Embryonic facial prominence (tissue), 1 donor: Measurements from ENCODE around the gene DNAH8.

Experiments
- DNase-seq: peaks from one replicate; pipeline ENCODE4 v3.0.0-alpha.2; 2016; ENCODE audit errors: extremely low spot score

The DNAH8 gene

DNA sequence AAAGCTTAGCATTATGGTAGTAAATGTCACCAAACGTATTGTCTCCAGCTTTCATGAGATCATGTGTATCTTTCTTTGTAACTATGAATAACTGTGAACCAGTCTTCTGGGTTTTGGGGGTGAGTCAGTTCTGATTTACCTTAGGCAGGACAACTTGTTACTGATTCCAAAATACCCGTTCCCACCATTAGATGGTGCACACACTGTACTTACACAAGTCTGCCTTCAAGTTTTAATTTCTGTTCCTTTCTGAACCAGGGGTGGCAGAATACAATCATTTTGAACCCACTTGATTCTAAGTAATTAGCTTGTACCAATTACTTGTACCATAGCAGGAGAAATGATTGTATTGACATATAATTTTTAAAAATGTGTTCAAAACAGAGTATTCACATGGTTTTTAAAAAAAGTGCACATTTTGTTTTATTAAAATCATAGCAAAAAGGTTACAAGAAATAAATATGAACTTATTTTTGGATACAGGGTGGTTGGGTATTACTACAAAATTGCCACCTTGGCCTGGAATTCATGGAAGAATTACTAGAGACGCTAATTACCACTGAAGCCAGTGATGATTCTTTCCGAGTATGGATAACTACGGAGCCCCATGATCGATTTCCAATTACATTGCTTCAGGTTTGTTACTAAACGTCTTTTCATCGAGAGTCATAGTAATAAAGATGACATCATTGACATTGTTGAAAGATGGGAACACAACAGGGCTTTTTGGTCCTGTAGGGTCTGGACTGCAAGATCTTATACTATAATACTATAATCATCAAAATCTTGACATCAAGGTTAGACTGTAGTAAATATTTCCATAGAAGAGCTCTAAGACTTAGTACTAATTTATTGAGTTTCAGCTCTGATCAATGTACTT is 258.3 kb downstream of the DNAH8 start:
- DNase-seq = peak; percentile 16

DNA sequence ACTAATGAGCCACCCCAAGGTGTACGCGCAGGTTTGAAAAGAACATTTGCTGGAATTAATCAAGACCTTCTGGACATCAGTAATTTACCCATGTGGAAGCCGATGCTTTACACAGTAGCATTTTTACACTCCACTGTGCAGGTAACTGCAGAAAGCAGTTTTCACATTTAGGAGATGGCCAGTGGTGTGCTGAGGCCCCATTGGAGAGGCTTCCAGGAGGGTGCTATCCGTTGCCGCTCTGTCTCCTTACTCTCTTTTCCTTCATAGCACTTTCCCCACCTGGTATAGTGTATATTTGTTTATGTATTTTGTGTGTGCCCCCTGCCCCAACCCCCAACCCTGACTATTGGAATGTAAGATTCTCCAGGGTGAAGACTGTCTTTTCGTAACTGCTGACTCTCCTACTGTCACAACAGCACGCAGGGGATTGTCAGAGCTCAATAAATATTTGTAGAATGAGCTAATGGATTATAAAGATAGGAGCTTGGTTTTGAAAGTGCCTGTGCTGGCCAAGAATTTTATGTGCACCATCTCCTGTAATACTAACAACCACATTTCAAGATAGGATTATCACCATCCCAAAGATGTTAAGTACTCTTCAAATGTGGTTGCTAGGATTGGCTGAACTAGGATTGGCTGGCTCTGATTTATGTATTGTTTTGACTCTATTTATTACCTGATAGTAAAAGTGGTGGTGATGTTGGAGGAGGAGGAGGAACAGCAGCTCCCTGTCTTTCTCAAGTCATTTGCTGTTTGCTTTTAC is 259.5 kb downstream of the DNAH8 start:
- DNase-seq = no peak

- no peak for DNase-seq
These were observed 260.5 kb downstream of the DNAH8 start for GRCh38 chr6:38975621-38976049.

DNA sequence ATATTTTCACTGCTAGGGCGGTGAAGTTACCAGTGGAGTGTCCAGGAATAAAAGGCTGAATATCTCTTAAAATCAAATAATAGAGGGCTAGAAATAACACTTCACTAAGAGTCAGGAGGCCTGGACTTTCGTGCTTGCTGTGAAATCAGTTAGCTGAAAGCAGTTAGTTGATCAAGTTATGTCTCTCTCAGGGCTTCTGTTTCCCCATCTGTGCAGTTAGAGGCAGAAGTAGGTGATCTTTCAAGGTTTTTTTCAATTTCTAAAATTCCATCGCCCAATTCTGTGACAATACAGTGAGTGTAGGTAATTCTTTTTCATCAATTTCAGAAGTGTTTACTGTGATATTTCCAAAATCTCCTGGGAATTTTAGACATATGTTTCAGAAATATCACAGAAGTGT is 260.9 kb downstream of the DNAH8 start:
- DNase-seq = no peak

DNA sequence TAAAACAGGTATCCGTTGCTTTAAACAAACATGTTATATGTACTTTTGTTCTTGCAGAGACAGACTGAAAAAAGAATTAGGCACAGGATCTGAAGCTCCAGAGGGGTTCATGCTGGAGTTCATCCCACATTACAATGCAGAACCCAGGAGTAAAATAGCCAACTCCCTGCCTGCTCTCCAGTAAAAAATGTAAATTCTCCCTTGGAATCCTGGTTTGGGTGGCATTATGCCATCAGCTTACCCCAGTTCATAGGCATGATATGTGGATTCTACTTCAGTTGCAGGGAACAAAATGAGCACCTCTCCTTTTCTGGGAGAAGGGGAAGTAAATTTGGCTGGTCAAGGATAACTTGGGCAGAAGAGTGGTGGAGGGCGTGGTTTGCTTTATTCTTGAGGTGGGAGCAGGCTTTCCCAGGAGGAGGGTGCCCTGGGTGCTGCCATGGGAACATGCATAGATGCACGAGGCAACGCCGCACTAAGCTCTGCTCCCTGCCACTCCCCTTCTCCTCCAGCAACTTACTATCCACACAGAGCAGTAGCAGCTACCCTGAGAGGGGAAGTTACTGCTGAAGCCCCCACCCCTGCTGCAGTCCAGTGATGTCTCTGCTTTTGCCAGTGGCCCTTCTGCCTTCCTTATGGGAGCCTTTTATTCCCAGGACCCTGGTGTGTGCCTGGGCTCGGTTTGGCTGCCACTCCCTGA is 261.8 kb downstream of the DNAH8 start:
- no peak for DNase-seq

DNA sequence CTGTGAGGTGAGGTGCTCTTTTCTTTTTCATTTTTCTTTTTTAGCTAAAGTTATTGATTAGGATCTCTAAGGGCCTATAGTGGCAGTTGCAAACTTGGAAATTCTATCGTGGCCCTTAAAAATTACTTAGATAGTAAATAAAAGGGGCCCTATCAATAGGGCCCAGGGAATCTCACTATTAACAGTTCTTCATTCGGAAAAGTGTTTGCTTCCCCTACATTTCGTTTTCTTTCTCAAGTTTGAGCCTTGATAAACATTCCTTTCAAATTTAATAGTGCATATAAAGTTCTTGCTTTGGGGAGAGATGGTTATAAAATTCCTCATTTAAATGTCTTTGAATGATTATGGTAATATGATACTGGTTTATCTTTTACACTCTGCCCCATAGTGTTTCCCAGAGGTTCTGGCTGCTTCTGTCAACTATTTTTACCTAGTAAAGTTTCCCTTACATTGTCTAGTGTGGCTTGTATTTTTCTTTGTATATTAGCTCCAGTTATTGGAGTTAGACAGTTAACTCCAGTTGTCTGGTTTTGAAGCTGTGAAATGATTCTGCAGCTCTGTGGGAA is 263.1 kb downstream of the DNAH8 start:
- DNase-seq = no peak

- no peak for DNase-seq
These were observed 267.4 kb downstream of the DNAH8 start for GRCh38 chr6:38982470-38982869.

DNA sequence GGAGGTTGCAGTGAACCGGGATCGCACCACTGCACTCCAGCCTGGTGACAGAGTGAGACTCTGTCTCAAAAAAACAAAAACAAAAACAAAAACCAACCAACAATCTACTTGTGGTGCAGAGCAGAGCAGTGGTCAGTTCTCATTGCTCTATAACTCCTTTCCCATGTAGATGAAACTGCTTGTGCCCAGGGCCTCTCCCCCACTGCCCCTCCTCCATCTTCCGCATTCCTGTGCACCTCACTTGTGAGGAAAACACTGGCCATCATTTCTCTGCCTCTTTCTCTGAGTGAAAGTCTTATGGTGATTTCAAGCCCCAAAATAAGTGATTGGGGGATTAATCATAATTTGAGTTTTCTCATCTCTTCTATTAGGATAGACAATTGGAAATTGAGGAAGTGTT is 269.6 kb downstream of the DNAH8 start:
- no peak for DNase-seq

- no peak for DNase-seq
These were observed 270.7 kb downstream of the DNAH8 start for GRCh38 chr6:38985839-38986238.

GRCh38 chr6:38987503-38987902 is 272.4 kb downstream of the DNAH8 start:
- no peak for DNase-seq

GRCh38 chr6:38988736-38989449 is 273.8 kb downstream of the DNAH8 start:
- no peak for DNase-seq

DNA sequence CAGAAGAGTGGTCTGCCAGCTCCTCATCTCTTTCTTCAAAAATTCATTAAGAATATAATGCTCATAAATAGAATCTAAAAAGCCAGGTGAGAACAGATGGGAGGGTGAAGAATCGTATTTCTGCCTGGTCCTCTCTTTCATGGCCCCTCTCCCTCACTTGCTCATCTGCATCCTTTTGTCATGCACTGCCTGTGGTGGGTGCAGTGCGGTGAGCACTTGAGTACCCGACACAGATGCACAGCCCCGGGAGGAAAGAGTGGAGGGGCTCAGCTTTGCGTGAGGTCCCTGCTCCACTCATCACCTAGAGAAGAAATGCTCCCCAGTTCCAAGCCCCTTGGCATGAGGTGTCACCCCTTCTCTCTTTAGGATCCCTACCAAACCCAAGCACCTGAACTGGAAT is 275.4 kb downstream of the DNAH8 start:
- no peak for DNase-seq

- no peak for DNase-seq
These were observed 281.6 kb downstream of the DNAH8 start for GRCh38 chr6:38996676-38997075.

DNA sequence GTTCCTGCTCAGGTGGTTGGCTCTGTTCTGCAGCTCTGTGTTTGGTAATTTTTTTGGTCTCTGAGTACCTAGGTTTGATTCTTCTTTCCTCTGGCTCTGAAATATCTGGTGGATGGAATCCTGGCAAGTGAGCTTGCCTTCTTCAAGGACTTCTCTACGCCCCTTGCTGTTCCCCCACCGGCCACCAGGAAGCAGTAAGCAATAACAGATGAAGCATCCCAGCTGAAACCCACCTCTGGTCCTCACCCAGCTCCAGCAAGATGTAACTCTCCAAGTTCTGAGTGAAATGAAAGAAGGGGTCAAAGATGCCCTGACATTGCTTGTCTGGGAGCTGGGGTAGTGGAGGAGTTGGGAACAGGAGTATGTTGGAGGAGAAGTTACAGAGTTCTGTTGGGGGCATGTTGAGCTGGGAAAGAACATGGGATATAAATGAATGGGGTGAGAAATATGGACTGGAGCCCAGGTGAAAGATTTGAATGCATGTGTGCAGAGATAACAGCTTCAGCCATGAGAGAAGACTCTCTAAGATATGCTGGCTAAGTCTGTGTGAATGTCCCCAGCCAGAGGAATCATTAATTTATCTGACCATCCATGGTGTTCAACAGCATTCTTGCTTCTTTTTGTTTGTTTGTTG is 282.1 kb downstream of the DNAH8 start:
- no peak for DNase-seq

DNA sequence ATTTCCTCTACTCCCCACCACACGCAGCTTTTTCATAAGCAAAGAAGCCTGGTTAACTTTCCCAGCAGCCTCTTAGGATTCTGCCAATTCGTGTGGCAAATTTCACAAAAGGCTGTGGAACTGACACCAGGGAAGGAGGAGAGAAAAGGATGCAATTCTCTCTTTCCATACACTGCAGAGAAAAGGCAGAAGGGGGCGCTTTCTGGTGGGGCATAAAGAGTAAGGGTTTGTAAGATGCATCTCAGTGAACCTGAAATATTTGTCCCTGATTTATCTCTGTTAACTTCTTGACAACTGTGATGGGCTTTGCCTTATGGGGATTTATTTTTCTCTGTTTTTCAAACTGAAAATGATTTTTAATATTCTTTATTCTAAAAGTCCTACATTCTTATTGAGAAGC is 288.0 kb downstream of the DNAH8 start:
- DNase-seq = no peak

GRCh38 chr6:39003492-39003891 is 288.4 kb downstream of the DNAH8 start:
- no peak for DNase-seq

- DNase-seq = no peak
These were observed 289.7 kb downstream of the DNAH8 start for GRCh38 chr6:39004801-39005200.

- DNase-seq = no peak
These were observed 290.7 kb downstream of the DNAH8 start for GRCh38 chr6:39005774-39006173.

DNA sequence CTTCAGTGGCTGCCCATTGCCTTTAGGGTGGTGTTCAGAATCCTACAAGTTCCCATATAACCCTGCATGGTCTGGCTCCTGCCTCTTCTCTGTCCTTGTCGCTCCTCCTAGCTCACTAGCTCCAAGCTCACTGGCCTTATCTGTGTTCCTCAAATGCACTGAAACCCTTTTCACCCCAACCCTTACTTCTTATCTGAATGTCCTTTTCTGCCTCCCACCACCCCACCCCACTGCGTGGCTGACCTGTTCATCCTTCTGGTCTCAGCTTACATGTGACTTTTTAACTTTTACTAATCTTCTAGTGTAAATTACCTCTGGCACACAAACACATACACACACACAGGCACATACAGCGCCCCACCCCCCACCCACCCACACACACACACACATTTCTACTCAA is 292.5 kb downstream of the DNAH8 start:
- DNase-seq = no peak

DNA sequence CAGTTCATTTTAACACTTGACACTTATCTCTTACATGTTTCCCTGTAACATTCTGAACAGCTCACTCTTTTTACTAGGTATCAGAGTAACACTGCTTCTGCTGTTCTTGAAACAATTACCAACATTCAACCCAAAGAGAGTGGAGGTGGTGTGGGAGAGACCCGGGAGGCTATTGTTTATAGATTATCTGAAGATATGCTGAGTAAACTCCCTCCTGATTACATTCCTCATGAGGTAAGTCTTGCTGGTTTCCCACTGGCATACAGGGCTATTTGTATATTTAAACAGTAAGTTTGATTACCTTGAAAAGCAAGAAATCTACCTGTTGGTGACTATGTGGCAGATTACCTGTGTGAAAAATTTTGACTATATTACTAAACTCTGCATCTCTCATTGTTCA is 293.6 kb downstream of the DNAH8 start:
- no peak for DNase-seq

- DNase-seq = no peak
These were observed 294.4 kb downstream of the DNAH8 start for GRCh38 chr6:39009476-39009875.
